EH (cell line): ENCODE results near the gene CNGA1.
A peak's percentile ranks its signal among the peaks of the same experiment; 100 is the strongest.
"Not testable (repeated sequence)": the region's sequence is repeated elsewhere in the genome, so short reads cannot be mapped to it uniquely, and the experiment has no call there.

Source experiments
- DNase-seq: peaks from one replicate; pipeline ENCODE4 v3.0.0-alpha.2; 2015; ENCODE audit warnings: low read depth

CNGA1 gene

GRCh38 chr4:48030470-48030869 lies 14.0 kb upstream of the CNGA1 start:
- DNase-seq = no peak

GRCh38 chr4:48028696-48029095 lies 12.2 kb upstream of the CNGA1 start:
- DNase-seq = no peak

DNA sequence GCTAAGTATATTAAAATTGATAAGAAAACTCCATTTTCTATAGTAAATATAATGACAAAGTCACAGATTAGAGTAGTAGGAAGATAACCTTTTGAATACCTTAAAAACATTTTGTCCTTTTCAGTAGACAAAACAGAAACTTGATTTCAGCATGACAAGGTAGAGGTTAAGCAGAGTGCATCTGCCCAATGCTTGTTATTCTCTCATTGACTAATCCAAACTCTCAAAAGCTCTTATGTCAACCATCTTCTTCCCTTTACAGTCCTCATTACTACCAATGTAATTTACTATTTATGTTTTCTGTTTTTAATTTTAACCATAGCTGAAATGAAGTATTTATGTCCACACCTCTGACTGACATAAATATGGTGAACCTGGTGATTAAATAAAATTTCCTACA lies 11.2 kb upstream of the CNGA1 start:
- DNase-seq = no peak

GRCh38 chr4:48025005-48025404 lies 8.5 kb upstream of the CNGA1 start:
- DNase-seq = peak; percentile 49

DNA sequence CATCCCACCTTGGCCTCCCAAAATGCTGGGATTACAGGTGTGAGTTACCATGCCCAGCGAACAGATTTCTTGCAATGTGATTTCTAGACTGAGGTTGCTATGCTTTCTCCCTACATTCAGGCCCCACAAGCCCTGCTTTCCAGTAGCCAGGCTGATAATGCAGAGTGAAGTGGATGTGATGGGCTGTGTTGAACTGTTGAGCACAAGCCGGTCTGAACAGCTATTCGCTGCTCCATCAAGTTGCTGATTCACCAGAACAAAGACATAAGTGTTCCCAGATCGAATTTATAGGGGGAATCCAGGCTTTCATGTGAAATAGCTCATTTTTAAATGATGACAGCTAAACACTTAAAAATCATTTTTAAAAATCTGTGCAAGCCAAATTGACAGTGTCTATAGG lies 8.0 kb upstream of the CNGA1 start:
- DNase-seq = no peak

DNA sequence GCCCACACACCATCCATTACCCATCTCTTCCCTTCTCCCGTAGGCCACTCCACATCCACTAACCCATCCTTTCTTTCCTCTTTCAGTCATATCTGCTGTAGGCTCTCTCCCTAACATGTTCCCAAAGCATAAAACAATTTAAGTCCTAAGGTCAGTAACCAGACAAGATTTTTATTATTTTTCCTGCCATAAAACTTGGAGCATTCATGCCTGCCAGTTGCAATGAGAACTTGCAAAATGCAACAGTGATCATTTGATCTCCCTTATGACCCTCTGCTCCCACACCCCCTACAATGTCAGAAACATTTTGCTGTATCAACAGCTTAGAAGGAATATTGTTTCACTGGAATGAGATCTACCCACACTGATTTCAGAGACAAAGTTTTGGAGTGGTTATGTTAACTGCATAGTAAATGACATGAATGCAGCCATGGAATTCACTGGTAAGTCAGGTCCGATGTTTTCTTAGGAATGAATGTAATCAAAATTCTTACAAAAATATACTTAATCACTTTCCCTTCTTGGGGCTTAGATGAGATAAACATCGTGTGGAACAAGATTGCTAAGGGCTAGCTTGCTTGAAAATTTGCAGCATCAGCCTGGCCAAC lies 5.8 kb upstream of the CNGA1 start:
- DNase-seq = peak; percentile 72

- no peak for DNase-seq
Observed at GRCh38 chr4:48021100-48021499, 4.6 kb upstream of the CNGA1 start.

DNA sequence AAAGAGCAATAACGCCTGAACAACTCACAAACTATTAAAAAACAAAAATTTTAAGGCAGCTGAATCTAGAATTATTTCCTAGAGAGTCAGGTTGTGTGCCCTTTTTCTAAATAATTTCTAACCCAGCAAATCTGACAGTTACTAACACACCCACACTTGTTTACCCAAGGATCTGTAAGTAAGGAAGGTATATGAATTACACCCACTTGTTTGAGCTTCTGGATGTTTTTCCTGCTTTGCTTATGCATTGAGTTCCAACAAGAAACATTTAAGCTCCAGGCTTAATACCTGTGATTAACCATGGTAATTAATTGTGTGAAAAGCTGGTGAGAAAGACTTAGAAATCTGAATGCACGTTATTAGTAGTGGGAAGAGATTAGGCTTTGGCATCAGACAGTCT lies 1.6 kb upstream of the CNGA1 start:
- DNase-seq = no peak

- DNase-seq = peak; percentile 68
Observed at GRCh38 chr4:48017108-48017571, 659 bp upstream of the CNGA1 start.

DNA sequence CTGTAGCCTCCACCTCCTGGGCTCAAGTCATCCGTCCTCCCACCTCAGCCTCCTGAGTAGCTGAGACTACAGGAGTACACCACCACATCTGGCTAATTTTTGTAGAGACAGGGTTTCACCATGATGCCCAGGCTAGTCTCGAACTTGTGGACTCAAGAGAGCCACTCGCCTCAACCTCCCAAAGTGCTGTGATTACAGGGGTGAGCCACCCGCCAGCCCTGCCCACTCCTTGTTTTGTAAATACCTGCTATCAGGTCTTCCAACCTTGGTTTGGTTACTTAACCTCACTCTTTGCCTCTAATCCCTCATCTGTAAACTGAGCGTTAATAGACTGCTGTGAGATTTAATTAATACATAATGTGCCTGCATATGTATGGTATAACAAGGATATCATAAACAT lies 803 bp downstream of the CNGA1 start:
- no peak for DNase-seq

- no peak for DNase-seq
Observed at GRCh38 chr4:48015216-48015615, 1.3 kb downstream of the CNGA1 start.

- no peak for DNase-seq
Observed at GRCh38 chr4:48012824-48013223, 3.7 kb downstream of the CNGA1 start.

DNA sequence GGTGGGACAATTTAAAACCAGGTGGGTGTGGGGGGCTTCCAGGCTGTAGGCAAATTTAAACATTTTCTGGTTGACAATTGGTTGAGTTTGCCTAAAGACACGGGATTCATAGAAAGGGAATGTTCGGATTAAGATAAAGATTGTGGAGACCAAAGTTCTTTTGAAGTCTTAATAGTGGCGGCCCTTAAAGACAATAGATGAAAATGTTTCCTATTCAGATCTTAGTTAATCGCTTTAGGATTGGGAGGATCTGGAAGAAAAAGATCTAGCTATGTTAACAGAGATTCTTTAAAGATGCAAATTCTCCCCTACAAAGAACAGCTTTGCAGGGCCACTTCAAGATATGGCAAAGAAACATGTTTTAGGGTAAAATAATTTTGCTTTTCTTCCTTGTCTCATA lies 4.8 kb downstream of the CNGA1 start:
- DNase-seq = no peak

DNA sequence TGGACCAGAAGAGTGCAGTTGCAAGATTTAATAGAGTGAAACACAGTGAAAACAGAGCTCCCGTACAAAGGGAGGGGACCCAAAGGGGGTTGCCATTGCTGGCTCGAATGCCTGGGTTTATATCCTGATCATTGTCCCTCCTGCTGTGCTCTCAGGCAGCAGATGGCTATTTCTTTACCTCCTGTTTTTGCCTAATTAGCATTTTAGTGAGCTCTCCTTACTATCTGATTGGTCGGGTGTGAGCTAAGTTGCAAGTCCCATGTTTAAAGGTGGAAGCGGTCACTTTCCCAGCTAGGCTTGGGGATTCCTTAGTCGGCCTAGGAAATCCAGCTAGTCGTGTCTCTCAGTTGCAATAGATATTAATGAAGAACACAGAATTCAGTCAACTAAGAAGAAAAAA lies 5.6 kb downstream of the CNGA1 start:
- not testable (repeated sequence) for DNase-seq

- DNase-seq = no peak
Observed at GRCh38 chr4:48008021-48008596, 8.4 kb downstream of the CNGA1 start.

- DNase-seq = no peak
Observed at GRCh38 chr4:48005781-48006180, 10.7 kb downstream of the CNGA1 start.

- DNase-seq = peak; percentile 54
Observed at GRCh38 chr4:48003568-48003967, 12.9 kb downstream of the CNGA1 start.

DNA sequence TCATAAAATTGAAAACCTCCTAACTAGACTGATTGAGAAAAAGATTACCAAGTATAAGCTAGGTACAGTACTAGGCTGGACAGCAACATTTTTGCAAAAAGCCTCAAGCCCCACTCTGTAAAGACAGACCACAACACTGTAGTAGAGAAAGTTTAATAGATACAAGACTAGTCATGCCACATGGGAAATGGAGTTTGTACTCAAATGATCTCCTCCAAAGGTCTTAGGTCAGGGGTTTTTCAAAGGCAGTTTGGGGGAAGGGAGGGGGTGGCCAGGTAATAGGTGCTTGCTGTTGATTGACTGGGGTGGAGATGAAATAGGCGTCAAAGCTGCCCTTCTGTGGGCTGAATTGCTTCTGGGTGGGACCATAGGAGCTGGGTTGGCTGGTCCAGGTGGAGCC lies 14.2 kb downstream of the CNGA1 start:
- DNase-seq = no peak

DNA sequence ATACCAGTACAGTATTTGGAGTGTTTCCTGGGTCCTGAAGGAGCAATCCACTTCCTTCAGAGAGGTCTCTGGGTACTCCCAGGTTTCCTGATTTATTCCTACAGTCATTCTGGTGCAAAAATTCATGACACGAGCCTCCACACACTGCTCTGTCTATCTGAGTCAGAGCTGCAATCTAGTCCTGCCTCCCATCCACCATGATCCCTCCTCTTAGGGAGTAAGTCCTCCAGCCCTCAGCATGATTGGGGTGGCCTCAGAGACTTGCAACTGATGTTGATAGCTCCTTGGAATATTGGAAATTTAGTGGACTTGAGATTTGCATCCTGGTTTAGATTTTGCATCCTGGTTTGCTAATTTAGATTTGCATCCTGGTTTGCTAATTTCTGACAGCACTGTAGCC lies 20.5 kb downstream of the CNGA1 start:
- no peak for DNase-seq

GRCh38 chr4:47992475-47992874 lies 24.0 kb downstream of the CNGA1 start:
- DNase-seq = not testable (repeated sequence)

DNA sequence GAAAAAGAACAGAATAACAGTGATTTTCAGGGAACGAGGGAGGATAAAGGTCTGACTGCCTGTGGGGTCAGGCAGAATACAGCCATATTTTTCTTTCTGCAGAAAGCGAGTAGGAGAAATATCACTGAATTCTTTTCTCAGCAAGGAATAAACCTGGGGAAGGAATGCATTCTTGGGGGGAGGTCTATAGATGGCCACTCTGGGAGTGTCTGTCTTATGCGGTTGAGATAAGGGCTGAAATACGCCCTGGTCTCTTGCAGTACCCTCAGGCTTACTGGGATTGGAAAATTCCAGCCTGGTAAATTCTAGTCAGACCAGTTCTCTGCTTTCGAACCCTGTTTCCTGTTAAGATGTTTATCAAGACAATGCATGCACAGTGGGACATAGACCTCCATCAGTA lies 26.3 kb downstream of the CNGA1 start:
- DNase-seq = no peak

- no peak for DNase-seq
Observed at GRCh38 chr4:47974566-47974965, 41.9 kb downstream of the CNGA1 start.

DNA sequence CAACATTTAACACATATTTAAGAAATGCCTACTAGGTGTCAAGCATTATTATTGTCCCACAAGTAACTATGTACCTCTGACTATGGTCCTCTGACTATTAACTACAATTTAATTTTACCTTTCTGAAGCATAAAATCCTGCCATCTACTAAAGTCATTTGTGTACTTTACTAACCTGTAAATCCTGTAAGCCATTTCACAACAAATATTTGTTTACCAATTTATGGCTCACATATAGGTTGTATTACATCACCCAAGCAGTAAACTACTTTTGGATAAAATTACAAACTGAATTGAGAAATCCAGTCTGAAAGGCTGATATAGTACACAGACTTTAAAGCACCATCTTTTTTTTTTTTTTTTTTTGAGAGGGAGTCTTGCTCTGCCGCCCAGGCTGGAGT lies 43.8 kb downstream of the CNGA1 start:
- no peak for DNase-seq

GRCh38 chr4:47972181-47972580 lies 44.3 kb downstream of the CNGA1 start:
- no peak for DNase-seq
